Brain microvascular endothelial cell (primary cell): ENCODE results near the gene SRGAP3.

Source experiments
- DNase-seq: peaks from one replicate; pipeline ENCODE4 v3.0.0-alpha.2; 2020
- H3K27ac ChIP-seq: fragments of 250-450 bp; sonication (Bioruptor Pico); 2 replicates; pipeline ENCODE4 v1.5.1; 2020; ENCODE audit warnings: mild to moderate bottlenecking, moderate library complexity
- H3K27me3 ChIP-seq: fragments of 250-450 bp; sonication (Bioruptor Pico); replicated peaks from 2 replicates; pipeline ENCODE4 v1.5.1; 2020; ENCODE audit warnings: mild to moderate bottlenecking
- H3K36me3 ChIP-seq: fragments of 250-450 bp; sonication (Bioruptor Pico); replicated peaks from 2 replicates; pipeline ENCODE4 v1.5.1; 2020; ENCODE audit warnings: mild to moderate bottlenecking
- H3K4me3 ChIP-seq: 2 replicates; pipeline ENCODE4 v1.5.1; 2011; ENCODE audit warnings: low read depth, mild to moderate bottlenecking, control low read depth, low read length, moderate library complexity
- CTCF ChIP-seq: IDR thresholded peaks from 2 replicates; pipeline ENCODE4 v1.5.1; 2011; ENCODE audit warnings: low read depth, mild to moderate bottlenecking, moderate library complexity, low read length, control low read depth, inconsistent platforms; ENCODE audit errors: missing control alignments
- in situ Hi-C: cut with HindIII; loops from 2 replicates; pipeline ENCODE4 v1.10.0; 2017; ENCODE audit warnings: low sequenced_read_pairs, low pct_ligation_motif_present

Gene SRGAP3

GRCh38 chr3:9161298-9161697 is 88.1 kb downstream of the SRGAP3 start:
- Histone ChIP-seq H3K4me3 (no peak overlapping the region), H3K27ac (no peak overlapping the region), H3K36me3 (no peaks in the 10 kb centered on the region), H3K27me3 (no peaks in the 10 kb centered on the region)
- DNase-seq = no peak
- in situ Hi-C loops = no loop called here
- no peak for TF ChIP-seq CTCF

GRCh38 chr3:9158865-9159630 is 90.4 kb downstream of the SRGAP3 start:
- DNase-seq = no peak
- Histone ChIP-seq H3K36me3 (no peaks in the 10 kb centered on the region), H3K27ac (no peak overlapping the region), H3K4me3 (no peak overlapping the region), H3K27me3 (no peaks in the 10 kb centered on the region)
- TF ChIP-seq CTCF = no peak
- in situ Hi-C loops = no loop called here

GRCh38 chr3:9157651-9158362 is 91.6 kb downstream of the SRGAP3 start:
- no peak for TF ChIP-seq CTCF
- in situ Hi-C loops = no loop called here
- no peak overlapping the region for H3K27ac ChIP-seq
- H3K27me3 ChIP-seq = no peaks in the 10 kb centered on the region
- H3K4me3 ChIP-seq = no peak overlapping the region
- DNase-seq = no peak
- H3K36me3 ChIP-seq = no peaks in the 10 kb centered on the region

- in situ Hi-C loops = no loop called here
- Histone ChIP-seq H3K36me3 (no peaks in the 10 kb centered on the region), H3K27me3 (no peaks in the 10 kb centered on the region), H3K4me3 (no peak overlapping the region), H3K27ac (no peak overlapping the region)
- DNase-seq = no peak
- no peak for TF ChIP-seq CTCF
Observed at GRCh38 chr3:9156604-9157003, 92.8 kb downstream of the SRGAP3 start.

GRCh38 chr3:9155028-9155427 is 94.4 kb downstream of the SRGAP3 start:
- no peaks in the 10 kb centered on the region for H3K27me3 ChIP-seq
- in situ Hi-C loops = no loop called here

More at GRCh38 chr3:9155028-9155427, 94.4 kb downstream of the SRGAP3 start:
- Histone ChIP-seq H3K36me3 (no peaks in the 10 kb centered on the region), H3K27ac (no peak overlapping the region), H3K4me3 (no peak overlapping the region)
- DNase-seq = no peak
- TF ChIP-seq CTCF = no peak
